ENCODE results near the gene SUGCT.

- TF ChIP-seq, protein P1, sequence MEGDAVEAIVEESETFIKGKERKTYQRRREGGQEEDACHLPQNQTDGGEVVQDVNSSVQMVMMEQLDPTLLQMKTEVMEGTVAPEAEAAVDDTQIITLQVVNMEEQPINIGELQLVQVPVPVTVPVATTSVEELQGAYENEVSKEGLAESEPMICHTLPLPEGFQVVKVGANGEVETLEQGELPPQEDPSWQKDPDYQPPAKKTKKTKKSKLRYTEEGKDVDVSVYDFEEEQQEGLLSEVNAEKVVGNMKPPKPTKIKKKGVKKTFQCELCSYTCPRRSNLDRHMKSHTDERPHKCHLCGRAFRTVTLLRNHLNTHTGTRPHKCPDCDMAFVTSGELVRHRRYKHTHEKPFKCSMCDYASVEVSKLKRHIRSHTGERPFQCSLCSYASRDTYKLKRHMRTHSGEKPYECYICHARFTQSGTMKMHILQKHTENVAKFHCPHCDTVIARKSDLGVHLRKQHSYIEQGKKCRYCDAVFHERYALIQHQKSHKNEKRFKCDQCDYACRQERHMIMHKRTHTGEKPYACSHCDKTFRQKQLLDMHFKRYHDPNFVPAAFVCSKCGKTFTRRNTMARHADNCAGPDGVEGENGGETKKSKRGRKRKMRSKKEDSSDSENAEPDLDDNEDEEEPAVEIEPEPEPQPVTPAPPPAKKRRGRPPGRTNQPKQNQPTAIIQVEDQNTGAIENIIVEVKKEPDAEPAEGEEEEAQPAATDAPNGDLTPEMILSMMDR (IDR thresholded peaks at IDR 0.05), result no peak
- TF ChIP-seq POLR2A (IDR thresholded peaks at IDR 0.05), result no peak
These were observed 508.9 kb downstream of the SUGCT start for GRCh38 chr7:40643664-40644063.
